Ovary (tissue), 3 donors: ENCODE measurements around the gene ZNF837.

Experiments
- CTCF ChIP-seq, 3 donors: fragments of 450-650 bp in 2 of 3; fragments of 200-600 bp in 1 of 3; IDR thresholded peaks; one replicate each; pipeline versions ENCODE4 v1.5.1 to v1.8.0; 2016 to 2022; ENCODE audit warnings: antibody characterized with exemption in 3 of 3, mild to moderate bottlenecking in 1 of 3
- POLR2A ChIP-seq: fragments of 450-650 bp; IDR thresholded peaks from one replicate; pipeline ENCODE4 v1.6.1; 2017; ENCODE audit warnings: antibody characterized with exemption, mild to moderate bottlenecking, moderate library complexity
- donor health status: DM: no; HTN: no; CAD: no.

GRCh38 chr19:58346961-58347929 lies 33.6 kb downstream of the ZNF837 start:
- TF ChIP-seq CTCF (IDR thresholded peaks at IDR 0.05): no peak
- TF ChIP-seq POLR2A: no peak
